Mucosa of gallbladder (tissue), 1 donor: ENCODE results near the gene PRORP. TPM values are rescaled to one million over a fixed set of nuclear protein-coding genes. Genes with fewer than 3 reads are reported as not detected.
"Not testable (repeated sequence)": the region's sequence is repeated elsewhere in the genome, so short reads cannot be mapped to it uniquely, and the experiment has no call there.

Experiments used
- DNase-seq: peaks from one replicate; pipeline ENCODE4 v3.0.0-alpha.2; 2020; ENCODE audit warnings: low spot score
- total RNA-seq: library from RNA; stranded (reverse); gene quantifications from one replicate; pipeline ENCODE4 v1.2.1, GENCODE V29; 2021
- donor health status: DM: no; HTN: no; CAD: no.

Gene PRORP
- total RNA-seq, 1 donor from 2014 or later: 18.1 TPM

DNA sequence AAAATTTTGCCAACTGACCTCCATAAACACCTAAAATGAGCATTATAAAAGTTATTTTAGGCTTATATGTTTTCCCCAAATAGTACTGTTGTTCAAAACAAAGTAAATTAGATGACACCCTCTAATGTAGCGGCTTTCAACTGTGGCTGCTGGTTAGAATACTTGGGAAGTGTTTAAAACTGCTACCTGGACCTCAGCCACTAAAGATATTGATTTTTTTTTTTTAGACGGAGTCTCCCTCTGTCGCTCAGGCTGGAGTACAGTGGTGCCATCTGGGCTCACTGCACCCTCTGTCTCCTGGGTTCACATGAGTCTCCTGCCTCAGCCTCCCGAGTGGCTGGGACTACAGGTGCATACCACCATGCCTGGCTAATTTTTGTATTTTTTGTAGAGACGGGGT is 16.2 kb downstream of the PRORP start:
- DNase-seq: no peak

DNA sequence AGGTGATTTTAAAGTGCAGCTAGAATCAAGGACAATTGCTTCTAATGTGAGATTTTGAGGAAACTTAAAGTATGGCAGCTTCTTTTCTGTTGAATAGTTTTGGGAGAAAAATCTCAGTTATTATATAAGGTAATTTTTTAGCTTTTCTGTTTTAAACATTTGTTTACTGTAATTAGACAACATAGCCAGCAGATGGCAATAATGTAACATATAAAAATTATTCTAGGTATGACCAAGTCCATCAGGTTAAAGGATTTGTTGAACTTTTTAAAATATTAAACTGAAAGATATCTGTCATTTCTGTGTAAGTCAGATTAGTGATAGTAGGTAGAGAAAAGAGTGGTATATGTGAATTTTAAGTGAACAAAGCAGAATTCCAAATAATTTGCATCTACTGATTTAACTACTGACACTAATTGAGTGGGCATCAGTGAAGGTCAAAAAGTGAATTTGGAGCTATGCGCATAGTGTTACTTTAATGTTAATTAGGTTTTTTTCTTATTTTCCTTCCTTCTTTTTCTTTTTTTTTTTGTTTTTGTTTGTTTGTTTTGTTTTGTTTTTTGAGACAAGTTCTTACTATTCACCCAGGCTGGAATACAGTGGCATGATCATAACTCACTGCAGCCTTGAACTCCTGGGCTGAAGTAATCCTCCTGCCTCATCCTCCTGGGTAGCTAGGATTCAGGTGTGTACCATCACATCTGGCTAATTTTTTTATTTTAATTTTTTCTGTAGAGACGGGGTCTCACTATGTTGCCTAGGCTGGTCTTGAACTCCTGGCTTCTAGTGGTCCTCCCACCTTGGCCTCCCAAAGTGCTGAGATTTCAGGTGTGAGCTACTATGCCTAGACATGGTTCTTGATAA is 18.6 kb downstream of the PRORP start:
- DNase-seq: no peak

DNA sequence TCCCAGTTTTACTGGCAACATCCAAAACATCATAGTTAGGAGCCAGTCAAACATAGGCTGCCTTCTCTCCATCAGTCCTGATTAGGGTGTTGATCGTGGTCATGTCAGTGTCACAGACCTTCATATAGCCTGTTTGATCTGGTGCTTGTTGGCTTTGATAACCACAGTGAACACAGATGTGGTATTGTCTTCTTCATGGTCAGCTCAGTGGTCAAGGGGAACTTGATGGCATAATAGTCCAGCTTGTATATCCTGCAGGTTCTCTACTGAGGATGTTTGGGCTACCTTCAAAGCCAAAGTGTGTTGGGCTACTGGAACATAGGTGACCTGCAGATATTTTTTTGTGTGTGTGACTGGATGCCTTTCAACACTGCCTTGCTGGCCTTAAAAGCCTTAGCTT is 21.7 kb downstream of the PRORP start:
- DNase-seq: no peak

DNA sequence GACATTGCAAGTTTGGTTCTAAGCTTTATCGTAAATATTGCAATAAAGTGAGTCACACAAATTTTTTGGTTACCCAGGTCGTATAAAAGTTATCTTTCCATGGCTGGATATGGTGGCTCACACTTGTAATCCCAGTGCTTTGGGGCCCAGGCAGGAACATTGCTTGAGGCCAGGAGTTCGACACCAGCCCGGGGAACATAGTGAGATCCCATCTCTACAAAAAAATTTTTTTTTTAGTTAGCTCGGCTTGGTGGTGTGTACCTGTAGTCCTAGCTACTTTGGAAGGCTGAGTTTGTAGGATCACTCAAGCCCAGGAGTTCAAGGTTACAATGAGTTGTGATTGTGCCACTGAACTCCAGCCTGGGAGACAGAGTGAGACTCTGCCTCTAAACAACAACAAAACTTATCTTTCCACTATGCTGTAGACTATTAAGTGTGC is 24.4 kb downstream of the PRORP start:
- DNase-seq: no peak

DNA sequence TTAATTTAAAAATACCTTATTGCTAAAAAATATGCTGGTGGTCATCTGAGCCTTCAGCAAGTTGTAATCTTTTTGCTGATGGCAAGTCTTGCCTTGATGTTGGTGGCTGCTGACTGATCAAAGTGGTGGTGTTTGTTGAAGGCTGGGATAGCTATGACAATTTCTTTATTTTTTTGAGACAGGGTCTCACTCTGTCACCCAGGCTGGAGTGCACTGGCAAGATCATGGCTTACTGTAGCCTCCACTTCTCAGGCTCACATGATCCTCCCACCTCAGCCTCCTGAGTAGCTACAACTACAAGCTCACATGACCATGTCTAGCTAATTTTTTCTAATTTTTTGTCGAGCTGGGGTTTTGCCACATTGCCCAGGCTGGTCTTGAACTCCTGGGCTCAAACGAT is 24.8 kb downstream of the PRORP start:
- no peak for DNase-seq

DNA sequence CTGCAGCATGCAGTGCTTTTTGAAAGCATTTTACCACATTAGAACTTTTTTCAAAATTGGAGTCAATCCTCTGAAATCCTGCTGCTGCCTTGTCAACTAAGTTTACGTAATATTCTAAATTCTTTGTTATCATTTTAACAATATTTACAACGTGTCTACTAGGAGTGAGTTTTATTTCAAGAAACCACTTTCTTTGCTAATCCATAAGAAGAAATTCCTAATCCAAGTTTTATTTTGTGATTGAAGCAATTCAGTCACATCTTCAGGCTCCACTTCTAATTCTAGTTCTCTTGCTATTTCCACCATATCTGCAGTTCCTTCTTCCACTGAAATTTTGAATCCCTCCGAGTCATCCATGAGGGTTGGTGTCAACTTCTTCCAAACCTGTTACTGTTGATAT is 25.4 kb downstream of the PRORP start:
- DNase-seq: no peak

DNA sequence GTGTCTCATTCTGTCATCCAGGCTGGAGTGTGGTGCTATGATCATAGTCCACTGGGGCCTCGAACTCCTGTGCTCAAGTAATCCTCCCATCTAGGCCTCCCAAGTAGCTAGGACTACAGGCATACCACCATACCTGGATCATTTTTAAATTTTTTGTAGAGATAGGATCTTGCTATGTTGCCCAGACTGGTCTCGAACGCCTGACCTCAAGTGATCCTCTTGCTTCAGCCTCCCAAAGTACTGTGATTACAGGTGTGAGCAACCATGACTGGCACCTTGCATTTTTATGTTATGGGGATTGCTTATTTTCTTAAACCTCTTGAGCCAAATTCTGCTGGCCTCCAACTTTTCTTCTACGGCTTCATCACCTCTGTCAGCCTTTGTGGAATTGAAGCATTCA is 26.9 kb downstream of the PRORP start:
- no peak for DNase-seq

DNA sequence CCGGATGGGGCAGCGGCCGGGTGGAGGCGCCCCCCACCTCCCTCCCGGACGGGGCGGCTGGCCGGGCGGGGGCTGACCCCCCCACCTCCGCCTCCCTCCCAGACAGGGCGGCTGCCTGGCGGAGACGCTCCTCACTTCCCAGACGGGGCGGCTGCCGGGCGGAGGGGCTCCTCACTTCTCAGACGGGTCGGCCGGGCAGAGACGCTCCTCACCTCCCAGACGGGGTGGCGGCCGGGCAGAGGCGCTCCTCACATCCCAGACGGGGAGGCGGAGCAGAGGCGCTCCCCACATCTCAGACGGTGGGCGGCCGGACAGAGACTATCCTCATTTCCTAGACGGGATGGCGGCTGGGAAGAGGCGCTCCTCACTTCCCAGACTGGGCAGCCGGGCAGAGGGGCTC is 30.2 kb downstream of the PRORP start:
- not testable (repeated sequence) for DNase-seq

DNA sequence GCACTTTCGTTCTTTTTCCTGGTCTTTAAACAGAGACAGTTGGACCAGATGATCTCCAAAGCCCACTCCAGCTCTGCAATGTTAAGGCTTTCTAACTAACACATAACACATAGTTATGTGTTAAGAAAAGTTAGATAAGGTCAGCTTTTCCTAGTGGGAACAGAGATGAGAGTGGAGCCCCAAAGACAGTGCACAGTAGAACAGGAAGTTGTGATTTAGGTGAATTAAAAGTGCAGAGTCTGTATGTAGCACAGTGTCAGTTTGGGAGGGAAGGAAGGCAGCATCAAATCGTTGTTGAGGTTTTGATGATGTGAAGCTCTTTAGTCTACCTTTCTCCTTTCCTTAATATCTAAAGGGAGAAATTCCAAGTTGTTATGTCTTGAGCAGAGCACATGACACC is 31.7 kb downstream of the PRORP start:
- no peak for DNase-seq

DNA sequence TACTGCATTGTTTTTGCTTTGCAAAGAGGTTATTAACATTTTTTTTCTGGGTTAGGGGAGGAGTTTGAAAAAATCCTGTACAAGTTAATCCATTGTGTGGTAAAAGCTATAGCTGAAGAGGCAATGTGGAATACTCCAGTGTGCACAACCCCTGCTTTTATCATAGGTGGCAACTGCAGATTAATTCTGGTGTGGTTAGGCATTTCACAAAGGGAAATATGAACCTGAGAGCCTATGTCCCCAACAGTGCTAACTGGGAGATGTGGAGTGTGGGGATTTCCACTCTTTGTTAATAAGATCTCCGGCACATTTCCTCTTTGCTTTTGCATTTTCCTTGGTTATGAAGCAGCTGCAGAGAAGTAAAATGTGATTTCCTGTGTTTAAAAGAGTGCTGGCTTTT is 33.6 kb downstream of the PRORP start:
- DNase-seq: no peak

DNA sequence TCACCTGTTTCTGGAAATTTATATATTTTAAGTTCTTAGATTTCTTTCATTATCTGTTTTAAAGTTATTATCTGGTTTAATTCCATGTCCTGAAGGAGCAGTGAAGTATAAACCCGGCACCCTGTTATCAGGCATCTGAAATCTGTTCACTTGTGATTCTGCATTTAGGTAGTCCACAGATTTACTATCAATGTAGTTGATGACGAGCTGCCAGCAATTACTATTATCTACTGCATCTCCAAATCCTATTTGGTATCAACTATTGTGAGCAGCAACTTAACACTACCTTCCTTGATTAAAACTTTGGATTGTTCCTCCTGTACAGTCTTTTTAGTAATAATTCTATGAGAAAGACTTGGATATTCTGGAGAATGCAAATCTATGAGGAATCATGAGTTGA is 36.1 kb downstream of the PRORP start:
- DNase-seq: no peak

DNA sequence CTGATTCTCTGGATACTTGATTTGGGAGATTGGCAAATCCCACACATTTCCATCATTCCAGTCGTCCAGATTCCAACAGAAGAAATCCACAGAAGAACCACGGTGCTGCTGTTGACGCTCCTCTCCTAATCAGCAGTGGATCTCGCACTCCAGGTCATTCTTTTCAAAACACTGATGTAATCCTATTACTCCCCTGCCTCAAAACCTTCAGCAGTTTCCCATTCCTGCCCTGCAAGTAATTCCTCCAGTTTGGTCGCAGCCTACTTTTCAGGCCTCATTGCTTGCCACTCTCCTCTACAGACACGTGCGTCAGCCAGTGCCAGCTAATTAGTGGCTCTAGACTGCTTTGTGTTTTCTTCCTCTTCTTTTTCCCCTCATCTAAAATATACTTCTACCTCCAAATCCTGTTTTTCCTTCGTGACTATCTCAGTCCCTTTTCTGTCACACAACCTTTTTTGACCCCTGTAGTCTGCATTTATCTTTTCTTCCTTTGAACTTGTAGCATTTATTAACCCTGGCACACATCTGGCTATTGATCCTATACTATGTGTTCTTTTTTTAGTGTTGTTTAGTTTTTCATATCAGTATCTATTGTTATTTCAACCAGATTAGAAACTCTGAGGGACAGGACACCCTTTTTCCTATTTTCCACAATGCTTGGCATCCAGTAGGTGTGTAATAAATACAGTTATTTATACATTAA is 36.8 kb downstream of the PRORP start:
- no peak for DNase-seq

DNA sequence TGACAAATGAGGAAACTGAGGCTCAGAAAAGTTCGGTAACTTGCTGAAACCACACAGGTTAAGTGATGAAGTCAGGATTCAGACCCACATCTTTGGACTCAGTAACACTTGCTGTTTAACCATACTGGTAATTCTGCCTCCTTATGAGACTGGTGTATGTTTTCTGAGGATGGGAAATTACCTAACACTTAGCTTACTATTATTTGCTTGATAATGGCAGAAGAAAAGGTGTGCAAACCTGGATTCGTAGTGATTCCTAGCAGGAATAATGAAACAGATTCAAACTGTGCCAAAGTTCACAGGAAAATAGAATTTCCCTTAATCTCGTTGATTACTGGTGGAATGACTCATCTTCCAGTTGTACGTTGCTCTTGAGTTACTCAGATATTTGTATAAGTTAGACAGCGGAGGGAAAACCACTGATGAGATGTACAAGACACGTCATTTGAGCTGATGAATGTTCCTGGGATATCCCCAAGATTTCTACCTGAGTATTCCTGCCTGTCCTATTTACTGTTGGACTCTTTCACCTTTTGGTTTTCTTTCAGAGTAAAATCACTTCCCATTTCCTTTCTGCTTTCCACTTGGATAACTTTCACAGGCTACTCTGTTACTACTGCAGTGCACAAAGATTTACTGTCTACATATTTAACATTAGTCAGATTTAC is 37.5 kb downstream of the PRORP start:
- no peak for DNase-seq

DNA sequence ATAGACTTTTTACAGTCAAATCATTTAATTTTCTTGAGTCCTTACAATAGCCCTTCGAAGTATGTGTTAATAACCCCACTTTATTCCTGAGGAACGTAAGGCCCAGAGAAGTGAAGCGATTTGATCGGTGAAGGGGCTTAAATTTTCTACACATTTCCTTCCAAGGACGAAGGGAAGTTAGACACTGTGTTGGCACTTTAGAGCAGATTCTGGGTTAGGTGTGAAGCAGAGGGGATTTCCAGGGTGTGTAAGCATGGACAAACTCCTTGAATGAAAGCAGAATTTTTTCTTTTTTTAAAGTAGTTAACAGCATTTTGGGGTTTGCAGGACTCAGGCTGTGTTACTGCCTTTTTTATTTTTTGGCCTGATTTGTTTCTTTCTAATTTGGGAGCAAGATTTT is 38.9 kb downstream of the PRORP start:
- no peak for DNase-seq

DNA sequence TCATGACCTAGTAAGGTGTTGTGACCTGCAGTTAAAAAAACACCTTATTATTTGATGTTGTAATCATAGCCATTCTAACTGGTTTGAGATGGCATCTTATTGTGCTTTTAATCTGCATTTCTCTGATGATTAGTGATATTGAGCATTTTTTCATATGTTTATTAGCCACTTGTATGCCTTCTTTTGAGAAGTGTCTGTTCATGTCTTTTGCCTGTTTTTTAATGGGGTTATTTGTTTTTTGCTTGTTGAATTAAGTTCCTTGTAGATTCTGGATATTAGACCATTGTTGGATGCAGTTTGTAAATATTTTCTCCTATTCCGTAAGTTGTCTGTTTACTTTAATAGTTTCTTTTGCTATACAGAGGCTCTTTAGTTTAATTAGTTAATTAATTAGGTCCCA is 41.0 kb downstream of the PRORP start:
- no peak for DNase-seq

DNA sequence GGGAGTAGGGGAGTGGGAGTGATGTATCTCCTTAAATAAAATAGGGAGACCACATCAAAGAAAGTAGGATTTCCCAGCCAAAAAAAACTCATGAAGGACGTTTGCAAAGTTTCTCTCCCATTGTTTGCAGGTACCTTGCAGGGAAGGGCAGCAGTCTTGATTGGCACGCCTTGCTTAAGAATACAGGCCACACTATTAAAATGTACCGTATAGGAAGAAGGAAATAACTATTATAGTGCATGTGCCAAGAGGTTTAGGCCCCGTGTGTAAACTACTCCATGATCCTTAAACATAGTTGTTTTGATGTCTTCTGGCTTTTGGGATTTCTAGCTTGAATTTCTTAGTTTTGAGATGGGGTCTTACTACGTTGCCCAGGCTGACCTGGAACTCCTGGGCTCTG is 42.5 kb downstream of the PRORP start:
- DNase-seq: no peak

DNA sequence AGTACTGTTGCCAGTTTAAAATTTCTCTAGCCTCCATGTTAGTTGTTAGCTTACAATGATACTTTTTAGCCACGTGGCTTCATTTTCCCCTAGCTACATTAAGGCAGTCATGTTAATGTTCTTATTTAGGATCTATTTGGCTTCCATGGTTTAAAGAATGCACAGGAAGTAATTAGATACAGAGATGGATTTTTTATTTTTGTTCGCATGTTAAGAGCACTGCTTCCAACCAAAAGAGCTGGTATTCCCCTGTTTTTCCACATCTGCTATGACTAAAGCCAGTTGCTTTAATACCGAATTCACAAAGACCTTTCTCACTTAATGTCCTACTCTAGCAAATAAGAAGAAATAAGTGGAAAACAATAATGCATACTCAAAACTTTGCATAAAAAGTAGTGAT is 45.1 kb downstream of the PRORP start:
- no peak for DNase-seq

Other genes starting within 250 kb of the PRORP start
- 22.0 TPM for gene BAZ1A, start 247.2 kb upstream of the PRORP start, total RNA-seq
- gene SRP54, start 139.6 kb upstream of the PRORP start, total RNA-seq: 37.3 TPM
- gene FAM177A1, start 76.3 kb upstream of the PRORP start, total RNA-seq: 62.7 TPM
- 27.3 TPM for gene PPP2R3C, start 562 bp upstream of the PRORP start, total RNA-seq
- 93.8 TPM for gene PSMA6, start 169.8 kb downstream of the PRORP start, total RNA-seq